GM18867 (cell line): ENCODE measurements around the gene KCNAB1.
"Not testable (repeated sequence)": the region's sequence is repeated elsewhere in the genome, so short reads cannot be mapped to it uniquely, and the experiment has no call there.

ENCODE experiments used
- ATAC-seq: cut with Tn5 transposase; IDR thresholded peaks from one replicate; pipeline ENCODE4 v1.9.1; 2021; ENCODE audit warnings: mild to moderate bottlenecking, moderate library complexity; ENCODE audit not compliant: unreplicated experiment

KCNAB1 gene

GRCh38 chr3:156120528-156121251 lies at the start of gene KCNAB1:
Gene KCNAB1 (plus strand): TSS chr3:156120578.
- ATAC-seq, result no peak

DNA sequence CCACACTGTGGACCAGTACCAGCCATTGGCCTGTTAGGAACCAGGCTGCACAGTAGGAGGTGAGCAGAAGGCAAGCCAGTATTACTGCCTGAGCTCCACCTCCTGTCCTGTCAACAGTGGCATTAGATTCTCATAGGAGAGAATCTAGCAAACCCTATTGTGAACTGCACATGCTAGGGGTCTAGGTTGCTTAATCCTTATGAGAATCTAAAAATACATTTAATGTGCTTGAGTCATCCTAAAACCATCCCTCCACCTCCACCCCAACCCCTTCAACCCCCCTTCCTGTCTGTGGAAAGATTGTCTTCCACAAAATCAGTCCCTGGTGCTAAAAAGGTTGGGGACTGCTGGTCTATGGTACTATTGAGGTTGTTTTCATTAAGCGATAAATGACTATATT lies 49.3 kb upstream of the KCNAB1 start:
- ATAC-seq, result no peak

DNA sequence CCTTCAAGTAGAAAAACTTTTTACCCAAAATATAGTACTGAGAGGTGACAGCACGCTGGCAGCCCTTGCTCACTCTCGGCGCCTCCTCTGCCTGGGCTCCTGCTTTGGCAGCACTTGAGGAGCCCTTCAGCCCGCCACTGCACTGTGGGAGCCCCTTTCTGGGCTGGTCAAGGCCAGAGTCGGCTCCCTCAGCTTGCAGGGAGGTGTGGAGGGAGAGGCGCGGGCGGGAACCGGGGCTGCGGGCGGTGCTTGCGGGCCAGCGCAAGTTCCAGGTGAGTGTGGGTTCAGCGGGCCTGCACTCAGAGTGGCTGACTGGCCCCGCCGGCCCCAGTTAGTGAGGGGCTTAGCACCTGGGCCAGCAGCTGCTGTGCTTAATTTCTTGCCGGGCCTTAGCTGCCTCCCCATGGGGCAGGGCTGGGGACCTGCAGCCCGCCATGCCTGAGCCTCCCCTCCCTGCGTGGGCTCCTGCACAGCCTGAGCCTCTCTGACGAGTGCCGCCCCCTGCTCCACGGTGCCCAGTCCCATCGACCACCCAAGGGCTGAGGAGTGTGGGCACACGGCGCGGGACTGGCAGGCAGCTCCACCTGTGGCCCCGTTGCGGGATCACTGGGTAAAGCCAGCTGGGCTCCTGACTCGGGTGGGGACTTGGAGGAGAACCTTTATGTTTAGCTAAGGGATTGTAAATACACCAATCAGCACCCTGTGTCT lies 47.3 kb upstream of the KCNAB1 start:
- not testable (repeated sequence) for ATAC-seq

DNA sequence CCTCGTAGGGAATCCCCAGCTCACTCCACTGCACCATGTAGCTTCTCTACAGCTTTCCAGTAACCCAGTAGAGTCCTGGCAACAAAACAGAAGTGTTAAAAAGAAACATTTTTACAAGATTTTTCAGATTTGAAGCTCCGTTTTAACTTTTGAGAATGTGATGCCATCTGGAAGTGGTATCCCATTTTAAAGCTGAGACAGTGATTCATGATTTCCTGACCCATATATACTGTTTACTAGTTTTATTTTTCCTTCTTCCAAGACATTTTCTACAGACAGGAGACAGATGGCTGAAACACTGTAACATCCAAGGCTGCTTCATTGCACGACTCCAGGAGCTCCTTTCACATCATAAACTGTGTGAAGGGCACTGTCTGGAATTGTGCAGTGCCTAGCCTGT lies 30.3 kb upstream of the KCNAB1 start:
- no peak for ATAC-seq

- ATAC-seq, result no peak
These were observed 26.4 kb upstream of the KCNAB1 start for GRCh38 chr3:156093964-156094363.

GRCh38 chr3:156094391-156094790 lies 26.0 kb upstream of the KCNAB1 start:
- no peak for ATAC-seq

- ATAC-seq, result not testable (repeated sequence)
These were observed 24.7 kb upstream of the KCNAB1 start for GRCh38 chr3:156095652-156096051.

DNA sequence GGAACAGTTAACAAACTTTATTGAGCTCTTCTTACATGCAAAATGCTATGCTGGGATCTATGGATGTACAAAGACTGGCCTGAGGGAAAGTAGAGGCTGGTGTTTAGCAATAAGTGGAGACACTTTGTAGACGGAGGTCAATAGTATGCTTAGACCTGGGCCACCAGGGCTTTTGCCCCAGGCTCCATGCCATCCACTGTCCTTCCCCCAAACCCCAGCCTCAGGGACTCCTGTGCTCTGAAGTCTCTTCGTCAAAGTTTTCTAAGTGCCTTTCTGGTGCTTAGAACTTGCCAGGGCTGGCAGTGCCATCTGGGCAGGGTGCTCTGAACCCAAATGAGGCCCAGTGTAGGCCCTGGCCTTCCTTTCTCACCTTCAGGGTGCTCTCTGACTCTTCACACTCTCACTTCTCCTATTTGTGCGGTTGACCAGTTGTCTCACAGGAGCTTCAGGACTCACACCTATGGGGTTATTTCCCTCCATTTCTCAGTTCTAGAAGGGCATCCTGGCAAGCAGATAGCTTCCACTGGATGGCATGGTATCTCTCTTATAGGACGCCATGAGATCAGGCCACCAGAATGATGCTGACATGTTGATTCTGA lies 21.8 kb upstream of the KCNAB1 start:
- ATAC-seq, result peak; percentile 97

DNA sequence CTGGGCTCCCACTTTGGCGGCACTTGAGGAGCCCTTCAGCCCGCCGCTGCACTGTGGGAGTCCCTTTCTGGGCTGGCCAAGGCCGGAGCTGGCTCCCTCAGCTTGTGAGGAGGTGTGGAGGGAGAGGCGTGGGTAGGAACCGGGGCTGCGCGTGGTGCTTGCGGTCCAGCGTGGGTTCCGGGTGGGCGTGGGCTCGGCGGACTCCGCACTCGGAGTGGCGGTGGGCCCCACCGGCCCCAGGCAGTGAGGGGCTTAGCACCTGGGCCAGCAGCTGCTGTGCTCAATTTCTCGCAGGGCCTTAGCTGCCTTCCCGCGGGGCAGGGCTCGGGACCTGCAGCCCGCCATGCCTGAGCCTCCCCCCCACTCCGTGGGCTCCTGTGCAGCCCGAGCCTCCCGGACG lies 21.0 kb upstream of the KCNAB1 start:
- ATAC-seq, result not testable (repeated sequence)

GRCh38 chr3:156099984-156100383 lies 20.4 kb upstream of the KCNAB1 start:
- not testable (repeated sequence) for ATAC-seq

GRCh38 chr3:156102267-156102931 lies 18.0 kb upstream of the KCNAB1 start:
- no peak for ATAC-seq

- ATAC-seq, result no peak
These were observed 13.5 kb upstream of the KCNAB1 start for GRCh38 chr3:156106721-156107373.

GRCh38 chr3:156107504-156107903 lies 12.9 kb upstream of the KCNAB1 start:
- no peak for ATAC-seq

- ATAC-seq, result no peak
These were observed 11.8 kb upstream of the KCNAB1 start for GRCh38 chr3:156108616-156109015.

- no peak for ATAC-seq
These were observed 10.4 kb upstream of the KCNAB1 start for GRCh38 chr3:156109989-156110388.

- ATAC-seq, result no peak
These were observed 6.1 kb downstream of the KCNAB1 start for GRCh38 chr3:156126467-156126866.

- ATAC-seq, result no peak
These were observed 10.9 kb downstream of the KCNAB1 start for GRCh38 chr3:156131241-156131640.

DNA sequence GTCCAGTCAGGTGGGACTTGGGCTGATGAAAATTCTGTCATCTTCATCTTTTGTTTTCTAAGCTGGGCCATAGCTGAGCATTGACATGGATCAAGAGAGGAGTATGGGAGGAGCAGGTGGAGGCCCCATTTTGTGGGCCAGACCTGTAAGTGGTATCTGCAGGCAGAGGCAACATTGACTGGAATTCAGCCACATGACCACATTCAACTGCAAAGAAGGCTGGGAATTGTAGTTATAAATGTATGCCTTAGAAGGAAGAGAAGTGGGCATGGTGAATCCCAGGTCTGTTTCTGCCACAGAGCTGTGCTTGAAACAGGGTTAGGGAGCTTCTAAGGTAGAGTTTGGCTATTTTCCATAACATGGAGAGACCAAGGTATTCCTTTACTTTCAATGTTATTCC lies 11.4 kb downstream of the KCNAB1 start:
- no peak for ATAC-seq

DNA sequence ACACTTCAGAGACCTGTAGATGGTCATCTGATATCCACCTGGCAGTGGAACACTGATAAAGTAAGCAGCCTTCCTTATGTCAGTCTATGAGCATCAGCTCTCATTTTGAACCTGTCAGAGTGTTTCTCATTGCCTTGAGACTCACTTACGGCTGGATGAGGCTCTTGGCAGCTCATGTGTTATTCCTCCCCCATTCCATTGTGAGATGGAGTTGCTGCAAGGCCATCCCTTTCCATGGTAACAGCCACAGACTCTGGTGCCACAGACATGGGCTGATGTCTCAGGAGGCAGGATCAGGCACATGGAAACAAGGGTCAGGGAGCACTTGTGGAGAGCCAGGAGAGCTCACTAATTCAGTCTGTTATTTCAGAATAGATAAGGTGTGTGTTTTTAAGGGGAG lies 11.9 kb downstream of the KCNAB1 start:
- ATAC-seq, result no peak

DNA sequence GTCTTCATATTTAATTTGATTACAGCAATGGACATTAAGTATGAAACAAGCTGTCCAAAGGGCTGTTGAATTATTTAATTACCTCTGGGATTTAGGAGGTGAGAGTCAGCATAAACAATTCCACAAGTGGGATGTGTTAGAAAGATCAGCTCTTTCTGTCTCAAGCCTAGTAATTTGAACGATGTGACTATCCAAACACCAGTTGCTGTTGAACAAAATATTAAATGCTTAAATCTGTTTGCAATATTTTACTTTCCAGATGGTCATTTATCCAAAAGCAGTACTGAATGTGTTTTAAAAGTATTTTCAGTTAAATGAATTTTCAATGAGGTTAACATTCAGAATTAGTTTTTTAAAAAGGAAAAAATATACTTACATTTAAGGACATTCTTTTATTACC lies 12.7 kb downstream of the KCNAB1 start:
- ATAC-seq, result no peak
